ENCODE data around the gene RTN4RL2.

GRCh38 chr11:57502376-57502775 is 42.0 kb downstream of the RTN4RL2 start:
- no peak for TF ChIP-seq CTCF (IDR thresholded peaks at IDR 0.05)
- no peak for TF ChIP-seq POLR2A (IDR thresholded peaks at IDR 0.05)
